Measurements from ENCODE around the gene ARMC10. TPM values are rescaled to one million over a fixed set of nuclear protein-coding genes. Genes with fewer than 3 reads are reported as not detected.

ARMC10 gene
- total RNA-seq, 1 donor from 2014 or later: 22.6 TPM

GRCh38 chr7:103065667-103066066, 9.3 kb upstream of the ARMC10 start:
- intact Hi-C loops (cut with micrococcal nuclease): no loop called here
- H3K36me3 ChIP-seq: no peaks in the 10 kb centered on the region
- no peak overlapping the region for H3K27ac ChIP-seq (replicated peaks)
- no peak overlapping the region for H3K4me3 ChIP-seq
- no peaks in the 10 kb centered on the region for H3K27me3 ChIP-seq (ENCODE audit: low read depth)
- no peaks in the 10 kb centered on the region for H3K4me1 ChIP-seq
- peak; percentile 55 for TF ChIP-seq CTCF (IDR thresholded peaks at IDR 0.05; ENCODE audit: borderline replicate concordance)
- no peak for DNase-seq
- H3K9me3 ChIP-seq (replicated peaks): no peaks in the 10 kb centered on the region

GRCh38 chr7:103068414-103069403, 6.2 kb upstream of the ARMC10 start:
- DNase-seq: no peak
- Histone ChIP-seq H3K27me3 (ENCODE audit: low read depth) (no peaks in the 10 kb centered on the region), H3K27ac (replicated peaks) (no peak overlapping the region), H3K9me3 (replicated peaks) (no peaks in the 10 kb centered on the region), H3K4me1 (peaks cover 2% of the 10 kb centered on the region), H3K36me3 (no peaks in the 10 kb centered on the region), H3K4me3 (no peak overlapping the region)
- no peak for TF ChIP-seq CTCF (IDR thresholded peaks at IDR 0.05; ENCODE audit: borderline replicate concordance)
- intact Hi-C loops (cut with micrococcal nuclease): no loop called here

GRCh38 chr7:103071000-103071399, 3.9 kb upstream of the ARMC10 start:
- no peaks in the 10 kb centered on the region for H3K36me3 ChIP-seq
- H3K4me3 ChIP-seq: no peak overlapping the region

GRCh38 chr7:103073989-103074518, 886 bp upstream of the ARMC10 start:
- no peak for TF ChIP-seq CTCF (IDR thresholded peaks at IDR 0.05; ENCODE audit: borderline replicate concordance)
- Histone ChIP-seq H3K4me1 (peaks cover 32% of the 10 kb centered on the region), H3K27ac (replicated peaks) (peak overlapping the region; percentile 93), H3K36me3 (peaks cover 5% of the 10 kb centered on the region), H3K9me3 (replicated peaks) (no peaks in the 10 kb centered on the region), H3K4me3 (peak overlapping the region; percentile 81), H3K27me3 (ENCODE audit: low read depth) (no peaks in the 10 kb centered on the region)
- no peak for DNase-seq
- intact Hi-C loops (cut with micrococcal nuclease): no loop called here

More at GRCh38 chr7:103071000-103071399, 3.9 kb upstream of the ARMC10 start:
- H3K4me1 ChIP-seq: peaks cover 22% of the 10 kb centered on the region
- intact Hi-C loops (cut with micrococcal nuclease): no loop called here
- no peak for DNase-seq
- no peaks in the 10 kb centered on the region for H3K9me3 ChIP-seq (replicated peaks)
- H3K27me3 ChIP-seq (ENCODE audit: low read depth): no peaks in the 10 kb centered on the region
- H3K27ac ChIP-seq (replicated peaks): no peak overlapping the region
- no peak for TF ChIP-seq CTCF (IDR thresholded peaks at IDR 0.05; ENCODE audit: borderline replicate concordance)

- DNase-seq: peak; percentile 36
- intact Hi-C loops (cut with micrococcal nuclease): no loop called here
- H3K4me3 ChIP-seq: peak overlapping the region; percentile 81
- H3K36me3 ChIP-seq: peaks cover 5% of the 10 kb centered on the region
- TF ChIP-seq CTCF (IDR thresholded peaks at IDR 0.05; ENCODE audit: borderline replicate concordance): no peak
- H3K4me1 ChIP-seq: peaks cover 32% of the 10 kb centered on the region
- H3K27ac ChIP-seq (replicated peaks): peak overlapping the region; percentile 93
- H3K27me3 ChIP-seq (ENCODE audit: low read depth): no peaks in the 10 kb centered on the region
- no peaks in the 10 kb centered on the region for H3K9me3 ChIP-seq (replicated peaks)
These were observed 488 bp downstream of the ARMC10 start for GRCh38 chr7:103075337-103075918.

All from left ventricle myocardium inferior (tissue), 1 donor.